ENCODE measurements around the gene SYNGR4.
"Not testable (repeated sequence)": the region's sequence is repeated elsewhere in the genome, so short reads cannot be mapped to it uniquely, and the experiment has no call there.

The SYNGR4 gene, protein sequence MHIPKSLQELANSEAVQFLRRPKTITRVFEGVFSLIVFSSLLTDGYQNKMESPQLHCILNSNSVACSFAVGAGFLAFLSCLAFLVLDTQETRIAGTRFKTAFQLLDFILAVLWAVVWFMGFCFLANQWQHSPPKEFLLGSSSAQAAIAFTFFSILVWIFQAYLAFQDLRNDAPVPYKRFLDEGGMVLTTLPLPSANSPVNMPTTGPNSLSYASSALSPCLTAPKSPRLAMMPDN

DNA sequence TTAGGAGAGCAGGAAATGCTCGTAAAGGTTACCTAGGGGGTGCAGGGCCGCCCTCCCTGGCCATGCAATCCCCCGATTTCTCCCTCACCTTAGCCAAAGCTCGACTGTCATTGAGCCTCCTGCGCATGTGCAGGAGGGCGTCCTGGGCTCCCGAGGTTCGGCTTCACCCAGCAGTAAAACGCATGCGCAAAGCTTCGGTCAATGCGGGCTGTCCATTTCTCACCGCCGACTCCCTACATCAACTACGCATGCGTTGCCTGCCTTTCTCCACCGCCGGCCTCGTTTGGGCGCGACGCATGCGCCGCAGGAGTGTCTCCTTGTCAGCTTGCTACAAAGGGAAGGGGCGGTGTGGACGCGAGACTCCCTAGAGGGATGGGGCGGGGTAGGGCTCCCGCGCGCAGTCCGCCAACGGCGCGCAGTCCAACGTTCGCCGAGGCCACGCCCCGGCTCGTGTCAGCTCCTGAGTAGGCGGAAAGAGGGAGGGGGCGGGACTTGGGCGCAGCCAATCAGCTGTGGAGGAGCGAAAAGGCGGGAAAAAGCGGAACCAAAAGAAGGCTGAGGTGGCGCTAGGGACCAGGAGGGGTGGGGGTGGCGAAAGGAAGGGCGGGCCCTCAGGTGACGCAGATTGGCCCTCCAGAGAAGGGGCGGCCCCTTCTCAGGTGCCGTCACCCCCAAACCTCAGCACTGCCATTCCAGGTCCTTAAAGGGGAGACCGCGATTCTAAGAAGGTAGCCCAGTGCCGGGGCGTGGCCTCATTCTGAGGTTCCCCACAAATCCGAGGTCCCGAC is at the start of gene SYNGR4, which contains the start of gene TMEM143:
Gene SYNGR4 (plus strand): TSS at position 558 of the 788 bp plus-strand sequence. CDS start 1,476 bp downstream, outside the sequence.
Gene TMEM143 (minus strand): TSS at position 131 of the 788 bp plus-strand sequence. CDS start 20 bp downstream, at position 111.
- DNase-seq: peak; percentile 100

DNA sequence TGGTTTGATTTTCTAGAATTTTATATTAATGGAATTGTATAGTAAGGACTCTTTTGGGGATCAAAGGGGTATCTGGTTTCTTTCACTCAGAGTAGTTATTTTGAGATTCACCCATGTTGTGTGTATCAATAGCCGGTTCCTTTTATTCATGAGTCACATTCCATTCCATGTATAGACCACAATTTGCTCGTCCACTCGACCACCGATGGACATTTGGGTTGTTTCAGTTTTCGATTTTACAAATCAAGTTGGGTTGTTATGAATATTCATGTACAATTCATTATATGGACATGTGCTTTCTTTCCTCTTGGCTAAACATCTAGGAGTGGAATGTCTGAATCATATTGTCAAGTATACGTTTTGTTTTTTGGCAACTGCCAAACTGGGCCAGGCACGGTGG is 48.5 kb upstream of the SYNGR4 start:
- no peak for DNase-seq

DNA sequence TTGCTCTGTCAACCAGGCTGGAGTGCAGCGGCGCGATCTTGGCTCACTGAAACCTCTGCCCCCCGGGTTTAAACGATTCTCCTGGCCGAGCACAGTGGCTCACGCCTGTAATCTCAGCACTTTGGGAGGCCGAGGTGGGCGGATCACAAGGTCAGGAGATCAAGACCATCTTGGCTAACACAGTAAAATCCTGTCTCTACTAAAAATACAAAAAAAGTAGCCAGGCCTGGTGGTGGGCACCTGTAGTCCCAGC is 46.5 kb upstream of the SYNGR4 start:
- not testable (repeated sequence) for DNase-seq

DNA sequence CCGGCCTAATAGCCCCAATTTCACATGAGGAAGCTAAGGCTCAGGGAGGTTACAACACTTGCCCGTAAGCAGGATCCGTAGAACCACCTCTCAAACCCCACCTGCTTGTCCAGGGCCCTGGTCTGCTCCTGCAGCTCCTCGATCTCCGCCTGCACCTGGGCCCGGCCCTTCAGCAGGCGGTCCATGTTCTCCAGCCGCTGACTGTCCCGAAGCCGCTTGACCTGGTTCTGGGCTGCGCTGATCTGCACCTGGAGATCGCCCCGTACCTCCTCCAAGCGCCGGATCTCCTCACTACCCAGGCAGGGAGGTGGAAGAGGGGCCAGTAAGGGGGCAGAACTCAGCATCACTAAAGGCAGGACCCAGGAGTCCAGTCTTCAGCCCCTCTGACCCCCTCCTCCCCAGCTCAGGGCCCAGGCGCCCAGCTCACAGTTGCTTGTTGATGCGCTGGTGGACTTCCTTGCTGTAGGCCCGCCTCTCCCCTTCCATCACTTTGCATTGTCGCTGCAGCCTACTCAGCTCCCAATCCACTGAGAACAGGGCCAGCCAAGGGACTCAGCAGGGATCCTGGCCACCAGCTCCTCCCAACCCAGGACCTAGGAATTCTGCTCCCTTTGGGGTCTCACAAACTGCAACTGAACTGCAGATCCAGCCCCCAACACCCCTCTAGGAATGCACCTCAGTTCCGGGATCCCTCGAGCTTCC is 45.7 kb upstream of the SYNGR4 start:
- DNase-seq: no peak

DNA sequence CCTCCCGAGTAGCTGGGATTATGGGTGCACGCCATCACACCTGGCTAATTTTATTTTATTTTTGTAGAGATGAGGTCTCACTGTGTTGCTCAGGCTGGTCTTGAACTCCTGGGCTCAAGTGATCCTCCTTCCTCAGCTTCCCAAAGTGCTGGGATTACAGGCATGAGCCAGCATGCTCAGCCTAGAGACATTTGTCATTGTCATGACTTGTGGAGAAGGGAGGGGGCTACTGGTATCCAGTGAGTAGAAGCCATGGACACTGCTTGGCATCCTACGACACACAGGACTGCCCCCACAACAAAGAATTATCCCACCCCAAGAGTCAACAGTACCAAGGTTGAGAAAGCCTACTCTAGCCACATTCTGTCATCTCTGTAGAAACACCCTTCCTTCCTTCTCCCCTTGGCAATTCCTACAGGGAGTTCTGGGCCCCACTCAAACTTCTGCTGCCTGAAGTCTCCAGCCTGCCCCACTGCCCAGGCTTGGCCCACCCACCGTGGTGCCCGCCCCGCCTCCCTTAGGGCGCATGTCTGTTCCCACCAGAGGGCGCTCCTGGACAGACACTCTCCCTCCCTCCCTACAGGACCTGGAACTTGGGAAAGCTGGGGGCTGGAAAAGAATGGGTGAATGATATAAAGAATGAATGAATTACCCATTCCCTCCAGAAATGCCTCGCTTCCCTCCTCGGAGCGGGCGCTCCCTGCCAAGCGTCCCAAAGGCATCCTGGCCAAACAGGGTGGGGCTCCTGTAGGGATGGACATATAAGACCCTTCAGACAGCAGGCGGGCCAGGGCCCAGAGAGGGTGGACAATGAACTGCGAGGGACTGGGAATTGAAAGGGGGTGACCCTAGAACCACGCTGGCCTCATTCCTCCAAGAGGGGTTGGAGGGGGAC is 44.3 kb upstream of the SYNGR4 start:
- peak; percentile 64 for DNase-seq

DNA sequence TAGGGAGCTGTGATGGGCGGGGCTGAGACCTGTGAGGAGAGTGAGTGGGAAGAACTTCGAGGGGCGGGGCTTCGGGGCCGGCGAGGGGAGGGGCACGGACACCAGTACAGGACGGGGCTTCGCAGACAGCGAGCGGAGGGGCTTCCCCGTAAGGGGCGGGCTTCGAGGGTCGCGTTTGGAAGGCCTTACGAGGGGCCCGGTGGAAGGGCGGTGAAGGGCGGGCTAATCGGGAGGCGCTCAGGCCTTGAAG is 42.9 kb upstream of the SYNGR4 start:
- peak; percentile 18 for DNase-seq

DNA sequence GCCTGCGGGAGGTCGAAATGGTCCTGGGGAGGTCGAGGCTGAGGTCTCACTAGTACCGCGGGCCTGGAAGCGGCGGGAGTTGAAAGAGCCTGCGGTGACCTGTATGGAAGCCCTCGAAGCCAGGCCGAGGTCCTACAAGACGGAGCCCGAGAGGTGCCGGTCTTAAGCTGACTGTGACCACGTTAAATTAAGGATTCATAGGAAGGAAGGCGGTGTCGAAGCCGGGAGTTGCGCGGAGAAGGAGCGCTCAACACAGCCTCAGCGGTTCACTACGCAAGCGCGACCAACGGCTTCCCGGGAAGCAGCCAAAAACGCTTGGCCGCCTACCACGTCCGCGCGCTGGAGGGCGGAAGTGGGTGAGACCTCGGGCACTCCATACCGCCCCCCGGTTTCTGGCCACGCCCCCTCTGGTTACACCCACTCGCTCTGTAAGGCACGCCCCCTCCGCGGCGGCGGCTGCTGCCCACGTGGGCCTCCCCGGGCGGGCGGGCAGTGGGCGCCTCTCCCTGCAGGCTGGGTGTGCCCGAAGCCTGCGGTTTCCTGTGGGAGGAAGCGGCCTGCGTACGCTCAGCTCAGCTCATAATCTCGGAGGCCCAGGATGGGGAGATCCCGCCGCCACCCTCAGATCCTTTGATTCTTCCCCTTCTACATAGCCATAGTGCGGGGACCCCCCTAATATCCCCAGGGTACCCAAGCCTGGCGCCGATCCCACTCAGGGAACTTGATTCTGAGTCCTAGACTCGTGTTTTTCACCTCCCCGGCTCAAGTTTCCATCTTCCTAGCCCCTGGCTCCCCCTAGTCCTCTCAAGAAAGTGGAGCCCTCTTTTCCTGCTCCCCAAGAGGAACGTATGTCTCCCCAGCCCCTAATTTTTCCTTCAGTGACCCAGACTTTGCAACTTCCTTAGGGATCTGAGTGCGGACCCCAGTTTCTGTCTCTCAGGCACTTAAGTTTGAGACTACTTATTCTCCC is 42.3 kb upstream of the SYNGR4 start:
- DNase-seq: peak; percentile 97

DNA sequence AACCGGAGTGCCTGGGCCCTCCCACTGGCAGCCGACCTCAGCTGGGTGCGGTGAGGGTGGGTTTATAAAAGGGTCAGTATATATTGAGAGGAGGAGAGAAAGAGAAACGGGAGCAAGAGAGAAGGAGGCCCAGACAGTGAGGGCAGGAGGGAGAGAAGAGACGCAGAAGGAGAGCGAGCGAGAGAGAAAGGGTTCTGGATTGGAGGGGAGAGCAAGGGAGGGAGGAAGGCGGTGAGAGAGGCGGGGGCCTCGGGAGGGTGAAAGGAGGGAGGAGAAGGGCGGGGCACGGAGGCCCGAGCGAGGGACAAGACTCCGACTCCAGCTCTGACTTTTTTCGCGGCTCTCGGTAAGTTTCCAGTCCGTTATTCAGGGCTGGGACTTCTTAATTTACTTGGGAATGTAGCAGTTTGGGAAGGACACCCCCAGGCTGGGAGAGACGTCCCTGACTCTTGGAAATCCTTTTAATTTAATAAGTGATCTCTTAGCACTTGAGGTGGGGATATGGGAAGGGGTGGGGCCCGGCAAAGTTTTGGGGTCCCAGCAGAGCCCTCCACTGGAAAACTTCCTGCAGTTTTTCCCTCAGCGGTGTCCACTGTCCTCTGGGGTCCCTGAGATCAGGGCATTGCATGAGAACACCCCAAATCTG is 38.8 kb upstream of the SYNGR4 start, which contains the start of gene EMP3:
Gene EMP3 (plus strand): TSS at position 288 of the 646 bp plus-strand sequence. CDS start 1,293 bp downstream, outside the sequence.
- peak; percentile 62 for DNase-seq

DNA sequence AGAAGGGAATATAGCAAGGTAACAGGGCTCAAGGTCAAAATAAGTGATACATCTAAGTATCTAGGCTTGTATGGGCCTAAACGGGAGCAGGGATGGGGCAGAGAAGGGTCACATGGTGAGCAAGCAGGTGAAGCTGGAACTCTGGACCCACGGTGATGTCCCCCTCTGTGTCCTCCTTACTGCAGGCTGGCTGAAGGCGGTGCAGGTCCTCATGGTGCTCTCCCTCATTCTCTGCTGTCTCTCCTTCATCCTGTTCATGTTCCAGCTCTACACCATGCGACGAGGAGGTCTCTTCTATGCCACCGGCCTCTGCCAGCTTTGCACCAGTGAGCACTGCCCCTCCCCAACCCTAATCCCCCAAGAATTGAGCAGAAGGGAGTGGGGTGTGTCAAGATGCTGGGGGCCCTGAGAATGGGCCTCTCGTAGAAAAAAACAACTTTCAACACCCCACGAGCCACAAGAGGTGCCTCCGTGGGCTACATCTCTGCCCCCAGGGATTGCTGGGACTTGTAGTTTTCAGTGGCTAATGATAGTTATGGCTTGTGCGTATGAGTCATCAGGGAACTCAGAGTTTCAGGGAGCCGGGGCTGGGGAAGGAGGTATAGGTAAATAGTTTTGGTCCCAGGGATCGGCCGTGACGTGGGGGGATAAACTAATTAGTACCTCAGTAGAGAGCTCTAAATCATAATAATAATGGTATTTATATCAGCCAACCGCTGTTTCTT is 34.8 kb upstream of the SYNGR4 start:
- DNase-seq: peak; percentile 23

DNA sequence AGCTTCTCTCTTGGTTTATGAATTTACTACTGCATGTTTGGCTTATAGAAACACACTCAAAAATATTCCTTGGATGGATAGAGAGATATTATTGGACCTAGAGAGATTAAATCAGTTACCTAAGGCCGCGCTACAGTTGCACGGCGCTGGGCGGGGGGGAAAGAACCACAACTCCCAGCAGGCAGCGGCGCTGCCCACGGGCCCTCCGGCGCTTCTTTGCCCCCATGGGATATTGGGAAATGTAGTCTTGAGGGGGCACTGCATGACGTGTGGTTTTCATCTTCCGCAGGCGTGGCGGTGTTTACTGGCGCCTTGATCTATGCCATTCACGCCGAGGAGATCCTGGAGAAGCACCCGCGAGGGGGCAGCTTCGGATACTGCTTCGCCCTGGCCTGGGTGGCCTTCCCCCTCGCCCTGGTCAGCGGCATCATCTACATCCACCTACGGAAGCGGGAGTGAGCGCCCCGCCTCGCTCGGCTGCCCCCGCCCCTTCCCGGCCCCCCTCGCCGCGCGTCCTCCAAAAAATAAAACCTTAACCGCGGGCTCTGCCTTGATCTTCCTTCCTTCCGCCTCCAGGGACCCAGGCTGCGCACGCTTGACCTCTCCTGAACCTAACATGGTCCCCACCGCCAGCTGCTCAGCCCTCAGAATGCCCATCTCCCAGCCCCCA is 34.0 kb upstream of the SYNGR4 start:
- peak; percentile 84 for DNase-seq

DNA sequence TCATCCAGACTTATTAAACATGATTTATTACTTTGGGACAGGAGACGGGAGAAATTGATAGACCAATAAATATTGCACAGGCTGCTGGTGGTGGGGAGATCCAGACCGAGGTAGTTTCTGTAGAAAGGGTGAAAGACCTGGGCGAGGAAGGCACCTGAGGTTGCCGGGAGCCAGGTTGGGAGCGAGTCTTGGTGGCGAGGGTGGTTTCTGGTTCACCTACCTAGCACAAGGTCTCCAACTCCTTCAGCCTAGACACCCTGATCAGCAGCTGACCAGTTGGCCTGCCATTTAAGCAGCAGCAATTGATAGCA is 31.9 kb upstream of the SYNGR4 start:
- peak; percentile 16 for DNase-seq

DNA sequence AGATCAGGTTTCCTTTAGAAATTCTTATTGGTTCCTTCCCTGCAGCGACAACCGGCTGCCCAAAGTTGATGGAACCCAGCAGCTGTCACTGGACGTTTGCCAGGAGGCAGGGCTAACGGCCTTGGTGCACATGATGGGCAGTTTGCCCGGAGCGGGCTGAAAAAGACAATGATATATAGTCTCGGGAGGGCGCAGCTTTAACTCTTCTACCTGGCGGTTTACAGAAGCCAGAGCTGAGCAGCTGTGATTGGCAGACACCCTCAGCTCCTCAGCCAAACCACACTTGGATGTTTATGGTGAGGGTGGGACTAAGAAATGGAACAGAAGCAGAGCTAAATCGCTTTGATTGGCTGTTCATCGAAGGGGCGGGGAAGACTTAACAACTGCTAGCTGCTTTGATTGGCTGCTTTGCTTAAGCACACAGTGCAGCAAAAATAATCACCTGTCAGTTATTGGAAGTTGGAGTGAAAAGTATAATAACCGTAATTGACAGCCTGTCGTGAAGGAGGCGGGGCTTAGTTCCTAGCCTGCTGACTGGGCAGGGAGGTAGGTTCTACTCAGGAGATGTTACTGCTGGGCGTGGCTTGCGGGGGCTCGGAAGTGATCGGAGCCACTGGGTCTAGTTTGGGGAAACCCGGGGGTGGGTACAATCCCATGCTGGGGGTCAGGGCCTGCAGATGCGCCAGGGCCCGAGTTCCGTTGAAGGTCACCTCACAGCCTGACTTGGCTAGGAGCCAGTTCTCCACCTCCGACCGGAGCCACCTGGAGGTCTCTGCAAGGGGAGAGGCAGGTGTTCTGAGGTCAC is 31.3 kb upstream of the SYNGR4 start:
- peak; percentile 88 for DNase-seq

DNA sequence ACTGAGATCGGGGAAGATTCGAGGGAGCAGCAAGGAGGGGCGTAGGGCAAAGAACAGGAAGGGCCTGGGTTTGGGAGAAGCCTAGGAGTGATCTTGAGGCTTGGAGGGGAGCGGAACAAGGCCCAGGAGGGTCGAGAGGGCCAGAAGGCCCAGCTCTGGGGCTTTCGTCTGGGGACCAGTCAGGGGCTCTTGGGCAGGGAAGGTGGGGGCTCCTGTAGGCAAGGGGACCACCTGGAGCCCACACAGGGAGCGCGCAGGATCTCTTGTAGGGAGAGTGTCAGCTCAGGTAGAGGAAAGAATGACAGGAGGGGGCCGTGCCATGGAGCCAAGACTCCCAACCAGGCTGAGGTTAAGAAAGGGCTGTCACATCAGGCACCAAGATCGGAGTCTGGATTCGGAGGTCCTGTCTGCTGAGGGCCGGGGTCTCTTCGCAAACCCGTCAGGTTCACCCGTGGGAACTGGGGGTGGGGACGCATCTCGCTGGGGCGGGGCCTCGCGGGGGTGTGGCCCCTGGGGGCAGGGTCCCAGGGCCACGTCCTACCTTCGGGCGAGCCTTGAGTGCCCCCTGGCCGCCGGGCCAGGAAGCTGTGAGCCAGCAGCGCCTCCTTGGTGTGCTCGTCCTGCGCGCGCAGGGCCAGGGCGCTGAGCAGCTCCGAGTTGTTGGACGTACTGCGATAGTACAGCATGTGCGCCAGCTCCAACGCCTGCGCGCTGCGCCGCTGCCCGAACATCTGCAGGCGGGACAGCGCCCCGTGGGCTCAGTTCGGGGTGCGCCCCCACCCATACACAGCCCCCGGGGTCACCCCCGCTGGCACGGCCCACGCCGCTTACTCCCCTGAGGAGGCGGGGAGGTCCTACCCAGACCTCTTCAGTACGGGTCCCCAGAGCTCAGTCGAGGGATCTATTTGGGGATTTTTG is 30.4 kb upstream of the SYNGR4 start:
- peak; percentile 85 for DNase-seq

DNA sequence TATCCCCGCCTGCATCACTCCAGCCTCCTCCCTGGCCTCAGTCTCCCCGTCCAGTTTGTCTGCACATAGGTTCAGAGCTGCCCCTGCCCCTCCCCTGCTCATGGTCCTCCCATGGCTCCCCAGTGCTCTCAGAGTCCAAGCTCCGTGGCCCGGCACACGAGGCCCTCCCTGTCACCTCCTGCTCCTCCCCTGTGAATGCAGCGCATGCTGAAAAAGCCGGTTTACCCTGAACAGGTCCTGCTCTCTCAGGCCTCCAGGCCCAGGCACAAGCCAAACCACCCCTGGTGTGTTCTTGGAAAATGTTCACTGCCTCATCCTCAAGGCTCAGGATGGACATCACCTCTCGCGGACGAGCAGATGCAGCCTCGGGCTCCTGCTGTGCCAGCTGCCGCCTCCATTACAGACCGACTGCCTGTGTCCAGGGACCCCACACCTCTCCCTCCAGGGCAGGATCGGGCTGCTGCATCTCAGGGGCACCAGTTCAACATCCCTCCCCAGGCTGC is 25.9 kb upstream of the SYNGR4 start:
- no peak for DNase-seq

DNA sequence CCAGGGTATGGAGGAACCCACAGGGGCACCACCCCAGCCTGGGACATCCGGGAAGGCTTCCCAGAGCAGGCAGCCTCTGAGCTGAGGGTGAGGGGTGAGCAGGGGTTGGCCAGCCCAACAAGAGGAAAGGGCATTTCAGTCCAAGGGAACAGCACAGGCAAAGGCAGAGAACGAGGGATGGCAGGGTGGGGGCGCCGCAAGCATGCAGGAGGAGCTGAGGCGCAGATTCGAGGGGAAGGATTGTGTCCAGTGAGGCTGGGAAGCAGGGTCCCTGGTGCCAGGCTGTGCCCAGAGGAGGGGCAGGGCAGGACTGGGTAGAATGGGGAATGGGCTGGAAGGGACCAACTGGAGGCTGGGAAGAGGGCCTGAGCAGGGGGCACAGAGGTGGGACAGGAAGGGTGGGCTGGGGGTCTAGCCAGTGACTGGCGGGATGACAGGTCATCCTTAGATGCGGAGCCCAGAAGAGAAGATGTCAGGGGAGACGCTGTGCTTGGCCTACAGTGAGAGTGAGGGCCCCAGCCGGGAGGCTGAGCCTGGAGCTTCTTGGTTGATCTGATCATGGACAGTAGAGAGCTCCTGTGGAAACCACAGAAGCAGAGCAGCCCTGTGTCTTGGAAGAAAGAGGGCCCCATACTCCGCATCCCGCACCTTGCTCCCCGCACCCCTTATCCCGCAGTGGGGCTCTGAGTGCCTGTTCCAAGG is 25.2 kb upstream of the SYNGR4 start:
- no peak for DNase-seq

DNA sequence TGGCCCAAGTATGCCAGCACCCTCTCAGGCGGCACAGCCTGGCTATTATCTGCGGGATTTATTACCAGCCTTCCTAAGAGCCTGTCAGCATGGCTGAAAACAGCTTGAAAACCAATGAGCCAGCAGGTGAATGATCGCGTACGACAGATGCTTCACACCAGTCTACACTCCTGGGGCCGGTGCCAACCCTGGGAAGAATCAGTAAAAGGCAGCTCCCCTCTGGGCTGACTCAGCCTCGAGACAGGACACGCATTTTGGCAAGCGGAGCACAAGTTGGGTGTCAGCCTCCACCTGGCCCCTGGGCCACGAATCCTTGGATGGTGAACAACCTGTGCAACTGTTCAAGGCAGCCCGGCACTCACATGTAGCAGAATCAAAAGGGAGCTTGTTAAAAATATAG is 23.2 kb upstream of the SYNGR4 start:
- DNase-seq: no peak

Data from KG1 (cell line).